ENCODE results near the gene PPP6C.
"Not testable (repeated sequence)": the region's sequence is repeated elsewhere in the genome, so short reads cannot be mapped to it uniquely, and the experiment has no call there.

Gene PPP6C

GRCh38 chr9:125140576-125140975, 49.0 kb downstream of the PPP6C start:
- no peak for DNase-seq

- DNase-seq = no peak
Measured at GRCh38 chr9:125137200-125137599, 52.4 kb downstream of the PPP6C start.

GRCh38 chr9:125134976-125135375, 54.6 kb downstream of the PPP6C start:
- no peak for DNase-seq

- DNase-seq = no peak
Measured at GRCh38 chr9:125133403-125134329, 55.9 kb downstream of the PPP6C start.

GRCh38 chr9:125131778-125132177, 57.8 kb downstream of the PPP6C start:
- DNase-seq = no peak

- DNase-seq = peak; percentile 48 to 59
Measured at GRCh38 chr9:125126019-125126746, 63.4 kb downstream of the PPP6C start.

GRCh38 chr9:125125523-125125922, 64.1 kb downstream of the PPP6C start:
- DNase-seq = no peak

- no peak for DNase-seq
Measured at GRCh38 chr9:125121146-125121545, 68.5 kb downstream of the PPP6C start.

GRCh38 chr9:125119643-125120286, 69.8 kb downstream of the PPP6C start:
- no peak for DNase-seq

GRCh38 chr9:125118696-125119095, 70.9 kb downstream of the PPP6C start:
- DNase-seq = not testable (repeated sequence)

- not testable (repeated sequence) for DNase-seq
Measured at GRCh38 chr9:125114503-125114902, 75.1 kb downstream of the PPP6C start.

- DNase-seq = no peak
Measured at GRCh38 chr9:125110464-125110863, 79.1 kb downstream of the PPP6C start.

- not testable (repeated sequence) for DNase-seq
Measured at GRCh38 chr9:125108541-125108940, 81.1 kb downstream of the PPP6C start.

- no peak for DNase-seq
Measured at GRCh38 chr9:125106285-125106893, 83.2 kb downstream of the PPP6C start.

- no peak for DNase-seq
Measured at GRCh38 chr9:125103770-125104460, 85.7 kb downstream of the PPP6C start.

GRCh38 chr9:125103021-125103420, 86.6 kb downstream of the PPP6C start:
- no peak for DNase-seq

GRCh38 chr9:125100822-125101221, 88.8 kb downstream of the PPP6C start:
- no peak for DNase-seq

GRCh38 chr9:125099816-125100215, 89.8 kb downstream of the PPP6C start:
- DNase-seq = no peak

All from stimulated activated CD4-positive, alpha-beta T cell treated with anti-CD3 and anti-CD28 coated beads, Interleukin-2, amount 100 ng/mL, for 48 hours (primary cell).